Neural cell (in vitro differentiated cells): Measurements from ENCODE around the gene NCK2. TPM values are rescaled to one million over a fixed set of nuclear protein-coding genes. Genes with fewer than 3 reads are reported as not detected.

Experiments used
- H2AFZ ChIP-seq: fragments of 200-600, 300-800 bp; sonication (generic), shearing (Covaris generic); 2 replicates; pipeline ENCODE4 v1.6.0; 2014; ENCODE audit warnings: low read depth, mild to moderate bottlenecking, antibody characterized with exemption, low read length, moderate library complexity
- H3F3A ChIP-seq: fragments of 200-600 bp; shearing (Covaris generic); 2 replicates; pipeline ENCODE4 v1.6.1; 2016; ENCODE audit warnings: mild to moderate bottlenecking, moderate library complexity, mixed read lengths, antibody characterized with exemption, low read length; ENCODE audit not compliant: insufficient read depth, poor library complexity, severe bottlenecking
- H3K27ac ChIP-seq: fragments of 200-600, 300-800 bp; sonication (generic), shearing (Covaris generic); 2 replicates; pipeline ENCODE4 v1.5.1; 2014; ENCODE audit warnings: mild to moderate bottlenecking, low read length, moderate library complexity
- H3K27me3 ChIP-seq: fragments of 300-800, 200-600 bp; sonication (generic), shearing (Covaris generic); 2 replicates; pipeline ENCODE4 v1.6.0; 2014; ENCODE audit warnings: mild to moderate bottlenecking, low read depth, low read length, moderate library complexity; ENCODE audit not compliant: insufficient read depth
- H3K36me3 ChIP-seq: fragments of 300-800, 200-600 bp; sonication (generic), shearing (Covaris generic); 2 replicates; pipeline ENCODE4 v1.5.1; 2014; ENCODE audit warnings: mild to moderate bottlenecking, antibody characterized with exemption, low read length, moderate library complexity; ENCODE audit not compliant: insufficient read depth
- H3K4me2 ChIP-seq: fragments of 300-800, 200-600 bp; sonication (generic), shearing (Covaris generic); 2 replicates; pipeline ENCODE4 v1.6.0; 2014; ENCODE audit warnings: mild to moderate bottlenecking, low read length
- H3K4me3 ChIP-seq: fragments of 300-800, 200-600 bp; sonication (generic), shearing (Covaris generic); 2 replicates; pipeline ENCODE4 v1.5.1; 2014; ENCODE audit warnings: mild to moderate bottlenecking, low read length, moderate library complexity
- H3K79me2 ChIP-seq: fragments of 200-600 bp; shearing (Covaris generic); replicated peaks from 2 replicates; pipeline ENCODE4 v1.6.0; 2014; ENCODE audit warnings: mild to moderate bottlenecking, low read length, moderate library complexity; ENCODE audit not compliant: insufficient read depth
- H3K9ac ChIP-seq: fragments of 300-800, 200-600 bp; sonication (generic), shearing (Covaris generic); 2 replicates; pipeline ENCODE4 v1.6.1; 2016; ENCODE audit warnings: mild to moderate bottlenecking, low read length, mixed read lengths
- H3K9me2 ChIP-seq: fragments of 200-600 bp; shearing (Covaris generic); 2 replicates; pipeline ENCODE4 v1.6.1; 2016; ENCODE audit warnings: mild to moderate bottlenecking, low read length, mixed read lengths; ENCODE audit not compliant: insufficient read depth
- H3K9me3 ChIP-seq: fragments of 200-600, 300-800 bp; sonication (generic), shearing (Covaris generic); 2 replicates; pipeline ENCODE4 v1.6.1; 2016; ENCODE audit warnings: mild to moderate bottlenecking, mixed run types, low read length, moderate library complexity, mixed read lengths
- H4K20me1 ChIP-seq: fragments of 200-600 bp; shearing (Covaris generic); 2 replicates; pipeline ENCODE4 v1.6.1; 2016; ENCODE audit warnings: mild to moderate bottlenecking, mixed run types; ENCODE audit not compliant: insufficient read depth
- CTCF ChIP-seq: fragments of 450-650 bp; IDR thresholded peaks from 2 replicates; pipeline ENCODE4 v1.5.1; 2014; ENCODE audit warnings: antibody characterized with exemption, mild to moderate bottlenecking, moderate library complexity; ENCODE audit not compliant: poor library complexity, severe bottlenecking
- EP300 ChIP-seq: fragments of 450-650 bp; conservative IDR thresholded peaks from 2 replicates; pipeline ENCODE4 v1.6.1; 2014; ENCODE audit warnings: antibody characterized with exemption, mild to moderate bottlenecking, moderate library complexity; ENCODE audit not compliant: poor library complexity, severe bottlenecking
- EZH2 ChIP-seq: fragments of 200-600, 300-800 bp; shearing (Covaris generic), sonication (generic); IDR thresholded peaks from 2 replicates; pipeline ENCODE4 v1.6.1; 2014; ENCODE audit warnings: antibody characterized with exemption, low read length, borderline replicate concordance, mild to moderate bottlenecking; ENCODE audit not compliant: insufficient read depth, poor library complexity, severe bottlenecking
- MXI1 ChIP-seq: fragments of 450-650 bp; conservative IDR thresholded peaks from 2 replicates; pipeline ENCODE4 v1.6.1; 2014; ENCODE audit warnings: antibody characterized with exemption, mild to moderate bottlenecking; ENCODE audit not compliant: poor library complexity, severe bottlenecking
- POLR2AphosphoS5 ChIP-seq: IDR thresholded peaks from 2 replicates; pipeline ENCODE4 v1.6.1; 2012
- RAD21 ChIP-seq: fragments of 450-650 bp; conservative IDR thresholded peaks from 2 replicates; pipeline ENCODE4 v1.6.1; 2014; ENCODE audit warnings: antibody characterized with exemption, mild to moderate bottlenecking, moderate library complexity
- REST ChIP-seq: IDR thresholded peaks from 2 replicates; pipeline ENCODE4 v1.6.1; 2012; ENCODE audit warnings: borderline replicate concordance
- SMC3 ChIP-seq: fragments of 450-650 bp; conservative IDR thresholded peaks from 2 replicates; pipeline ENCODE4 v1.6.1; 2014; ENCODE audit warnings: antibody characterized with exemption, mild to moderate bottlenecking, moderate library complexity; ENCODE audit not compliant: poor library complexity
- TAF1 ChIP-seq: IDR thresholded peaks from 2 replicates; pipeline ENCODE4 v1.6.1; 2012; ENCODE audit warnings: low read depth
- polyA plus RNA-seq: library from polyadenylated mRNA; depleted of rRNA; stranded (reverse); fragments of >200 nt; gene quantifications from 2 replicates; pipeline ENCODE4 v1.2.3, GENCODE V29; 2014

NCK2 gene
- polyA plus RNA-seq, 1 donor from 2014 or later, result 49.4 TPM

GRCh38 chr2:105894327-105894944 lies 149.7 kb downstream of the NCK2 start:
- Histone ChIP-seq H3K36me3 (peaks cover 7% of the 10 kb centered on the region), H3K9me3 (peaks cover 5% of the 10 kb centered on the region), H3K9ac (no peak overlapping the region), H3K9me2 (no peaks in the 10 kb centered on the region), H2AFZ (no peak overlapping the region), H3K27ac (no peak overlapping the region), H3K27me3 (no peaks in the 10 kb centered on the region), H3K79me2 (peaks cover 11% of the 10 kb centered on the region), H3K4me3 (no peak overlapping the region), H4K20me1 (no peaks in the 10 kb centered on the region), H3K4me2 (no peak overlapping the region), H3F3A (no peaks in the 10 kb centered on the region)
- no peak for TF ChIP-seq TAF1
- no peak for TF ChIP-seq EP300
- no peak for TF ChIP-seq CTCF
- TF ChIP-seq MXI1, result no peak
- no peak for TF ChIP-seq POLR2AphosphoS5
- TF ChIP-seq RAD21, result no peak
- no peak for TF ChIP-seq SMC3
- no peak for TF ChIP-seq EZH2

- Histone ChIP-seq H3K4me3 (no peak overlapping the region), H3K79me2 (no peaks in the 10 kb centered on the region), H3F3A (no peaks in the 10 kb centered on the region), H3K9ac (no peak overlapping the region), H2AFZ (no peak overlapping the region), H3K9me3 (peaks cover 8% of the 10 kb centered on the region), H3K27ac (no peak overlapping the region), H3K36me3 (peaks cover 7% of the 10 kb centered on the region), H4K20me1 (no peaks in the 10 kb centered on the region), H3K4me2 (no peak overlapping the region), H3K9me2 (no peaks in the 10 kb centered on the region), H3K27me3 (no peaks in the 10 kb centered on the region)
- no peak for TF ChIP-seq REST
- no peak for TF ChIP-seq TAF1
- no peak for TF ChIP-seq SMC3
- no peak for TF ChIP-seq CTCF
- no peak for TF ChIP-seq EZH2
- TF ChIP-seq MXI1, result no peak
- TF ChIP-seq RAD21, result no peak
- no peak for TF ChIP-seq EP300
- TF ChIP-seq POLR2AphosphoS5, result no peak
Observed at GRCh38 chr2:105895990-105896764, 151.5 kb downstream of the NCK2 start.
